Measurements from ENCODE around the gene MYL6B.

- TF ChIP-seq, protein P1, sequence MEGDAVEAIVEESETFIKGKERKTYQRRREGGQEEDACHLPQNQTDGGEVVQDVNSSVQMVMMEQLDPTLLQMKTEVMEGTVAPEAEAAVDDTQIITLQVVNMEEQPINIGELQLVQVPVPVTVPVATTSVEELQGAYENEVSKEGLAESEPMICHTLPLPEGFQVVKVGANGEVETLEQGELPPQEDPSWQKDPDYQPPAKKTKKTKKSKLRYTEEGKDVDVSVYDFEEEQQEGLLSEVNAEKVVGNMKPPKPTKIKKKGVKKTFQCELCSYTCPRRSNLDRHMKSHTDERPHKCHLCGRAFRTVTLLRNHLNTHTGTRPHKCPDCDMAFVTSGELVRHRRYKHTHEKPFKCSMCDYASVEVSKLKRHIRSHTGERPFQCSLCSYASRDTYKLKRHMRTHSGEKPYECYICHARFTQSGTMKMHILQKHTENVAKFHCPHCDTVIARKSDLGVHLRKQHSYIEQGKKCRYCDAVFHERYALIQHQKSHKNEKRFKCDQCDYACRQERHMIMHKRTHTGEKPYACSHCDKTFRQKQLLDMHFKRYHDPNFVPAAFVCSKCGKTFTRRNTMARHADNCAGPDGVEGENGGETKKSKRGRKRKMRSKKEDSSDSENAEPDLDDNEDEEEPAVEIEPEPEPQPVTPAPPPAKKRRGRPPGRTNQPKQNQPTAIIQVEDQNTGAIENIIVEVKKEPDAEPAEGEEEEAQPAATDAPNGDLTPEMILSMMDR (conservative IDR thresholded peaks at IDR 0.05; ENCODE audit: low read depth, low read length): no peak
- TF ChIP-seq EZH2 (IDR thresholded peaks at IDR 0.05; ENCODE audit: low read length, unreplicated experiment) (no peak), EZH2phosphoT487 (IDR thresholded peaks at IDR 0.05; ENCODE audit: borderline replicate concordance, low read length) (no peak)
Measured at GRCh38 chr12:56154246-56154771, 1.9 kb downstream of the MYL6B start.
